Endothelial cell of umbilical vein (primary cell): ENCODE data around the gene GNAS.

ENCODE experiments used
- CTCF ChIP-seq, 2 donors: IDR thresholded peaks; 1 replicate in 1 of 2; 2 replicates in 1 of 2; pipeline ENCODE4 v1.5.1; 2011; ENCODE audit warnings: low read length in 2 of 2, mild to moderate bottlenecking in 2 of 2, moderate library complexity in 2 of 2, control low read depth in 1 of 2, inconsistent platforms in 1 of 2, low read depth in 1 of 2; ENCODE audit not compliant: insufficient read depth in 1 of 2; ENCODE audit errors: extremely low read depth in 1 of 2
- EZH2 ChIP-seq: IDR thresholded peaks from 2 replicates; pipeline ENCODE4 v1.6.1; 2012; ENCODE audit warnings: borderline replicate concordance, low read depth, mild to moderate bottlenecking, moderate library complexity, low read length, inconsistent platforms; ENCODE audit not compliant: severe bottlenecking
- JUN ChIP-seq: IDR thresholded peaks from 2 replicates; pipeline ENCODE4 v1.6.1; 2011; ENCODE audit warnings: borderline replicate concordance, low read depth; ENCODE audit not compliant: insufficient read length, insufficient read depth
- MAX ChIP-seq: IDR thresholded peaks from 2 replicates; pipeline ENCODE4 v1.6.1; 2011; ENCODE audit not compliant: insufficient read depth, insufficient read length

GRCh38 chr20:58897488-58897887 is 45.0 kb downstream of the GNAS start:
- TF ChIP-seq CTCF (IDR thresholded peaks at IDR 0.05; ENCODE audit: extremely low read depth in 1 of 2, insufficient read depth in 1 of 2, low read depth in 1 of 2, low read length in 2 of 2), result no peak
- TF ChIP-seq JUN, result no peak
- no peak for TF ChIP-seq EZH2
- TF ChIP-seq MAX, result no peak
